GM13976 (cell line): ENCODE data around the gene SLC26A6.

Experiments used
- DNase-seq: peaks from one replicate; pipeline ENCODE4 v3.0.0; 2012; ENCODE audit warnings: low spot score
- CTCF ChIP-seq: IDR thresholded peaks from 2 replicates; pipeline ENCODE4 v1.5.1; 2012; ENCODE audit warnings: borderline replicate concordance, mild to moderate bottlenecking; ENCODE audit not compliant: insufficient read depth; ENCODE audit errors: extremely low read depth, missing control alignments, control extremely low read depth
- in situ Hi-C: fragments of 300-500 bp; cut with MboI; formaldehyde crosslinking; loops from one replicate; pipeline ENCODE4 v1.12.0; 2022; ENCODE audit warnings: low sequenced_read_pairs, mixed read lengths, inconsistent platforms; ENCODE audit not compliant: unreplicated experiment

The SLC26A6 gene

GRCh38 chr3:48614044-48614443 is 21.2 kb downstream of the SLC26A6 start:
- in situ Hi-C loops = no loop called here

GRCh38 chr3:48612309-48612708 is 23.0 kb downstream of the SLC26A6 start:
- no peak for TF ChIP-seq CTCF
- DNase-seq = no peak
- in situ Hi-C loops = no loop called here

More at GRCh38 chr3:48614044-48614443, 21.2 kb downstream of the SLC26A6 start:
- no peak for TF ChIP-seq CTCF
- DNase-seq = no peak

- TF ChIP-seq CTCF = peak; percentile 80
- peak; percentile 99 for DNase-seq
- in situ Hi-C loops = no loop called here
Measured at GRCh38 chr3:48609088-48610005, 25.9 kb downstream of the SLC26A6 start, which contains the start of gene UQCRC1. TSS of gene UQCRC1 (minus strand) at chr3:48609646. CDS start at chr3:48609620, 26 bp downstream.

- no peak for DNase-seq
- no peak for TF ChIP-seq CTCF
- in situ Hi-C loops = no loop called here
Measured at GRCh38 chr3:48607519-48607918, 27.7 kb downstream of the SLC26A6 start.

GRCh38 chr3:48601622-48601994 is 33.7 kb downstream of the SLC26A6 start:
- DNase-seq = no peak
- TF ChIP-seq CTCF = no peak
- in situ Hi-C loops = no loop called here

GRCh38 chr3:48600711-48601621 is 34.3 kb downstream of the SLC26A6 start:
- DNase-seq = no peak
- in situ Hi-C loops = no loop called here
- TF ChIP-seq CTCF = no peak
